SK-N-SH (cell line): ENCODE measurements around the gene CST9. TPM values are rescaled to one million over a fixed set of nuclear protein-coding genes. Genes with fewer than 3 reads are reported as not detected.

Experiments used
- CTCF ChIA-PET: fragments of 300-600, 350-600 bp; formaldehyde crosslinking; extraction: SDS; loops from one replicate; lab custom pipeline; 2021; lab: Yijun Ruan, JAX
- POLR2A ChIA-PET: fragments of 350-600 bp; sonication (Branson Sonifier 250); formaldehyde crosslinking; extraction: SDS; loops from one replicate; lab custom pipeline; 2020; ENCODE audit warnings: antibody characterized with exemption, inconsistent platforms; lab: Yijun Ruan, JAX
- DNase-seq: peaks from one replicate; pipeline ENCODE4 v3.0.0; 2012
- H2AFZ ChIP-seq: fragments of 200-600 bp; sonication (generic); 2 replicates; pipeline ENCODE4 v1.8.1; 2016; ENCODE audit warnings: antibody characterized with exemption, mild to moderate bottlenecking, low read depth
- H3F3A ChIP-seq: fragments of 200-600 bp; sonication (generic); replicated peaks from 2 replicates; pipeline ENCODE3; 2016; ENCODE audit warnings: antibody characterized with exemption, mild to moderate bottlenecking; ENCODE audit not compliant: insufficient read depth
- H3K27ac ChIP-seq, 2 experiments: fragments of 200-500 bp in 1 of 2; fragments of 200-600 bp in 1 of 2; sonication (Bioruptor generic) in 1 of 2; sonication (generic), shearing (Covaris generic) in 1 of 2; 2 replicates each; pipeline versions ENCODE4 v1.5.1 to v1.6.1; 2014 to 2016; ENCODE audit warnings: low read depth in 2 of 2, inconsistent platforms in 1 of 2, low read length in 1 of 2, mild to moderate bottlenecking in 1 of 2, mixed read lengths in 1 of 2
- H3K27me3 ChIP-seq: fragments of 200-600 bp; sonication (generic), shearing (Covaris generic); 2 replicates; pipeline ENCODE4 v1.6.1; 2016; ENCODE audit warnings: mixed run types; ENCODE audit not compliant: insufficient read depth
- H3K36me3 ChIP-seq, 2 experiments: fragments of 200-500 bp in 1 of 2; fragments of 200-600 bp in 1 of 2; sonication (Bioruptor generic) in 1 of 2; sonication (generic) in 1 of 2; replicated peaks in 1 of 2; 2 replicates each; pipeline versions ENCODE3 to v1.5.1; 2014 to 2016; ENCODE audit warnings: low read length in 1 of 2, mild to moderate bottlenecking in 1 of 2; ENCODE audit not compliant: insufficient read depth in 2 of 2, control insufficient read depth in 1 of 2
- H3K4me1 ChIP-seq, 2 experiments: fragments of 200-500 bp in 1 of 2; fragments of 200-600 bp in 1 of 2; sonication (Bioruptor generic) in 1 of 2; sonication (generic), shearing (Covaris generic) in 1 of 2; 2 replicates each; pipeline versions ENCODE4 v1.5.1 to v1.6.1; 2014 to 2016; ENCODE audit warnings: low read depth in 1 of 2, low read length in 1 of 2, mixed run types in 1 of 2; ENCODE audit not compliant: insufficient read depth in 2 of 2, control insufficient read depth in 1 of 2
- H3K4me2 ChIP-seq: fragments of 200-600 bp; sonication (generic), shearing (Covaris generic); 2 replicates; pipeline ENCODE4 v1.6.1; 2017; ENCODE audit warnings: mixed run types
- H3K4me3 ChIP-seq, 2 experiments: fragments of 200-500 bp in 1 of 2; fragments of 200-600 bp in 1 of 2; sonication (Bioruptor generic) in 1 of 2; sonication (generic), shearing (Covaris generic) in 1 of 2; 2 replicates each; pipeline versions ENCODE4 v1.5.1 to v1.8.1; 2014 to 2016; ENCODE audit warnings: low read depth in 2 of 2, inconsistent platforms in 1 of 2, low read length in 1 of 2, mild to moderate bottlenecking in 1 of 2, mixed read lengths in 1 of 2, moderate library complexity in 1 of 2
- H3K79me2 ChIP-seq: fragments of 200-600 bp; sonication (generic); 2 replicates; pipeline ENCODE4 v1.8.1; 2017; ENCODE audit warnings: mild to moderate bottlenecking; ENCODE audit not compliant: insufficient read depth
- H3K9ac ChIP-seq: fragments of 200-600 bp; sonication (generic); 2 replicates; pipeline ENCODE4 v1.6.1; 2017; ENCODE audit warnings: mixed run types
- H3K9me2 ChIP-seq: fragments of 200-600 bp; sonication (generic); 2 replicates; pipeline ENCODE4 v1.6.1; 2017; ENCODE audit warnings: mixed run types
- H3K9me3 ChIP-seq: fragments of 200-600 bp; sonication (generic); 2 replicates; pipeline ENCODE4 v1.6.1; 2017; ENCODE audit warnings: mixed run types, mild to moderate bottlenecking, moderate library complexity
- H4K20me1 ChIP-seq: fragments of 200-600 bp; sonication (generic); 2 replicates; pipeline ENCODE4 v1.6.1; 2017; ENCODE audit warnings: mild to moderate bottlenecking, mixed run types; ENCODE audit not compliant: insufficient read depth
- CHD2 ChIP-seq: fragments of 150-350 bp; IDR thresholded peaks from 2 replicates; pipeline ENCODE4 v1.6.1; 2018; ENCODE audit warnings: low read length; ENCODE audit not compliant: partially characterized antibody
- EP300 ChIP-seq, 2 experiments: IDR thresholded peaks; 2 replicates each; pipeline versions ENCODE4 v1.4.0 to v1.6.1; 2012; ENCODE audit warnings: borderline replicate concordance in 1 of 2, low read depth in 1 of 2, low read length in 1 of 2
- FOSL2 ChIP-seq: IDR thresholded peaks from 2 replicates; pipeline ENCODE4 v1.4.0; 2012; ENCODE audit warnings: low read depth, mild to moderate bottlenecking, moderate library complexity, borderline replicate concordance
- FOXM1 ChIP-seq: IDR thresholded peaks from 2 replicates; pipeline ENCODE4 v1.4.0; 2012; ENCODE audit warnings: low read depth, mild to moderate bottlenecking
- GABPA ChIP-seq: IDR thresholded peaks from 2 replicates; pipeline ENCODE4 v1.4.0; 2012; ENCODE audit warnings: low read depth, mild to moderate bottlenecking
- GATA2 ChIP-seq: sonication (generic); formaldehyde crosslinking; IDR thresholded peaks from 2 replicates; pipeline ENCODE4 v1.5.0; 2020; ENCODE audit warnings: mild to moderate bottlenecking, missing genetic modification reagents
- JUND ChIP-seq: IDR thresholded peaks from 2 replicates; pipeline ENCODE4 v1.4.0; 2012
- NFIC ChIP-seq: IDR thresholded peaks from 2 replicates; pipeline ENCODE4 v1.4.0; 2012; ENCODE audit warnings: borderline replicate concordance
- NRF1 ChIP-seq: IDR thresholded peaks from 2 replicates; pipeline ENCODE4 v1.6.1; 2012; ENCODE audit warnings: low read depth, mild to moderate bottlenecking, low read length
- PBX3 ChIP-seq: IDR thresholded peaks from 2 replicates; pipeline ENCODE4; 2012
- POLR2AphosphoS5 ChIP-seq: IDR thresholded peaks from 2 replicates; pipeline ENCODE4 v1.6.1; 2012; ENCODE audit warnings: low read depth, low read length
- RCOR1 ChIP-seq: fragments of 150-350 bp; IDR thresholded peaks from 2 replicates; pipeline ENCODE4 v1.6.1; 2017; ENCODE audit warnings: antibody characterized with exemption, low read length
- RFX5 ChIP-seq: IDR thresholded peaks from 2 replicates; pipeline ENCODE4 v1.6.1; 2012; ENCODE audit warnings: mild to moderate bottlenecking, improper control_type of control experiment, low read length
- SMC3 ChIP-seq: IDR thresholded peaks from 2 replicates; pipeline ENCODE4 v1.6.1; 2012; ENCODE audit warnings: low read depth, low read length, improper control_type of control experiment
- TAF1 ChIP-seq: IDR thresholded peaks from 2 replicates; pipeline ENCODE4 v1.6.1; 2012; ENCODE audit warnings: low read depth, mild to moderate bottlenecking, low read length, moderate library complexity, borderline replicate concordance
- TEAD4 ChIP-seq: IDR thresholded peaks from 2 replicates; pipeline ENCODE4 v1.4.0; 2012; ENCODE audit warnings: mild to moderate bottlenecking, borderline replicate concordance; ENCODE audit not compliant: insufficient read depth
- YY1 ChIP-seq: IDR thresholded peaks from 2 replicates; pipeline ENCODE4 v1.4.0; 2012; ENCODE audit warnings: low read depth, mild to moderate bottlenecking
- ZBTB33 ChIP-seq: IDR thresholded peaks from 2 replicates; pipeline ENCODE4 v1.4.0; 2012; ENCODE audit warnings: low read depth, borderline replicate concordance
- WGBS: methylation state at CpG from one replicate; pipeline ENCODE4 v1.1.6; 2017; ENCODE audit warnings: low lambda C conversion rate; 5-methylcytosine and 5-hydroxymethylcytosine counted together
- polyA plus RNA-seq, 3 experiments: library from polyadenylated mRNA; depleted of rRNA; stranded (reverse); fragments of >200 nt; gene quantifications; 2 replicates each; pipeline ENCODE4 v1.2.3, GENCODE V29; 2012

CST9 gene
- polyA plus RNA-seq, 1 of the 3 experiments (the other 2 are of a cell fraction), result not detected

- Histone ChIP-seq H2AFZ (no peak overlapping the region), H3K36me3 (no peaks in the 10 kb centered on the region)
- 8% methylated on average over 5 of the region's 5 CpGs for WGBS
- TF ChIP-seq ZBTB33 (no peak), TEAD4 (no peak), YY1 (no peak), GATA2 (no peak), NRF1 (no peak), JUND (no peak), SMC3 (no peak), FOSL2 (no peak), FOXM1 (no peak), CHD2 (no peak), GABPA (no peak), EP300 (IDR thresholded peaks at IDR 0.05; ENCODE audit: borderline replicate concordance in 1 of 2, low read depth in 1 of 2, low read length in 1 of 2) (no peak), POLR2AphosphoS5 (no peak), NFIC (no peak), RCOR1 (no peak), RFX5 (no peak), PBX3 (no peak), TAF1 (no peak)
- TF ChIP-seq, all 33 proteins: peak for 0
- no peak overlapping the region for H3K9ac ChIP-seq
- H3K4me2 ChIP-seq, result no peak overlapping the region
- no peak for DNase-seq
- no peaks in the 10 kb centered on the region for H3K4me1 ChIP-seq
- H4K20me1 ChIP-seq, result no peaks in the 10 kb centered on the region
- no peaks in the 10 kb centered on the region for H3K79me2 ChIP-seq
- no peak overlapping the region for H3K4me3 ChIP-seq
- ChIA-PET CTCF (interaction anchor here (0.9 to 1.2 kb wide), 2 partner anchors 12 to 14 kb away, joined by 3 read pairs; no protein-coding TSS in a partner anchor), POLR2A (no interaction called here)
- H3K9me3 ChIP-seq, result no peaks in the 10 kb centered on the region
- no peaks in the 10 kb centered on the region for H3F3A ChIP-seq
- H3K9me2 ChIP-seq, result no peaks in the 10 kb centered on the region
- no peak overlapping the region for H3K27ac ChIP-seq
- H3K27me3 ChIP-seq, result no peaks in the 10 kb centered on the region
Measured at GRCh38 chr20:23585808-23586734, 19.6 kb downstream of the CST9 start.
